ENCODE results near the gene PLA2G4A. TPM values are rescaled to one million over a fixed set of nuclear protein-coding genes. Genes with fewer than 3 reads are reported as not detected.

PLA2G4A gene
- total RNA-seq, 1 experiment from 2014 or later = 8.6 TPM

GRCh38 chr1:187013582-187014200 lies 184.9 kb downstream of the PLA2G4A start:
- DNase-seq (ENCODE audit: low read depth, low spot score) (no peak), ATAC-seq (no peak)
- H3K9me3 ChIP-seq (ENCODE audit: control insufficient read depth in 1 of 2, insufficient read depth in 1 of 2, low read depth in 1 of 2, low read length in 2 of 2) = no peaks in the 10 kb centered on the region
- H3K36me3 ChIP-seq (ENCODE audit: control insufficient read depth in 1 of 2, insufficient read depth in 2 of 2, low read length in 2 of 2) = no peaks in the 10 kb centered on the region
- ChIA-PET RAD21 (ENCODE audit: low non-redundant PET in 1 of 2, low total read pairs in 2 of 2, uncharacterized antibody in 2 of 2, unreplicated experiment in 2 of 2) (no interaction called here), POLR2A (no interaction called here), CTCF (no interaction called here)
- H3K4me1 ChIP-seq (ENCODE audit: control insufficient read depth in 1 of 2, insufficient read depth in 2 of 2, low read length in 2 of 2) = no peaks in the 10 kb centered on the region
- H3K79me2 ChIP-seq (ENCODE audit: insufficient read depth, low read length) = no peaks in the 10 kb centered on the region
- no TSS peak for BruUV-seq (replicated peaks)
- no peak overlapping the region for H3K27ac ChIP-seq (ENCODE audit: low read depth, low read length)
- intact Hi-C loops (cut with micrococcal nuclease) = no loop called here
- H3K9me2 ChIP-seq (ENCODE audit: insufficient read depth) = no peaks in the 10 kb centered on the region
- no peak overlapping the region for H3K9ac ChIP-seq (ENCODE audit: low read length)
- no peaks in the 10 kb centered on the region for H3K27me3 ChIP-seq (ENCODE audit: insufficient read depth, low read length)
- no peaks in the 10 kb centered on the region for H4K20me1 ChIP-seq (ENCODE audit: insufficient read depth)
- TF ChIP-seq SIN3A (IDR thresholded peaks at IDR 0.05; ENCODE audit: low read depth) = no peak
- TF ChIP-seq, protein P1, sequence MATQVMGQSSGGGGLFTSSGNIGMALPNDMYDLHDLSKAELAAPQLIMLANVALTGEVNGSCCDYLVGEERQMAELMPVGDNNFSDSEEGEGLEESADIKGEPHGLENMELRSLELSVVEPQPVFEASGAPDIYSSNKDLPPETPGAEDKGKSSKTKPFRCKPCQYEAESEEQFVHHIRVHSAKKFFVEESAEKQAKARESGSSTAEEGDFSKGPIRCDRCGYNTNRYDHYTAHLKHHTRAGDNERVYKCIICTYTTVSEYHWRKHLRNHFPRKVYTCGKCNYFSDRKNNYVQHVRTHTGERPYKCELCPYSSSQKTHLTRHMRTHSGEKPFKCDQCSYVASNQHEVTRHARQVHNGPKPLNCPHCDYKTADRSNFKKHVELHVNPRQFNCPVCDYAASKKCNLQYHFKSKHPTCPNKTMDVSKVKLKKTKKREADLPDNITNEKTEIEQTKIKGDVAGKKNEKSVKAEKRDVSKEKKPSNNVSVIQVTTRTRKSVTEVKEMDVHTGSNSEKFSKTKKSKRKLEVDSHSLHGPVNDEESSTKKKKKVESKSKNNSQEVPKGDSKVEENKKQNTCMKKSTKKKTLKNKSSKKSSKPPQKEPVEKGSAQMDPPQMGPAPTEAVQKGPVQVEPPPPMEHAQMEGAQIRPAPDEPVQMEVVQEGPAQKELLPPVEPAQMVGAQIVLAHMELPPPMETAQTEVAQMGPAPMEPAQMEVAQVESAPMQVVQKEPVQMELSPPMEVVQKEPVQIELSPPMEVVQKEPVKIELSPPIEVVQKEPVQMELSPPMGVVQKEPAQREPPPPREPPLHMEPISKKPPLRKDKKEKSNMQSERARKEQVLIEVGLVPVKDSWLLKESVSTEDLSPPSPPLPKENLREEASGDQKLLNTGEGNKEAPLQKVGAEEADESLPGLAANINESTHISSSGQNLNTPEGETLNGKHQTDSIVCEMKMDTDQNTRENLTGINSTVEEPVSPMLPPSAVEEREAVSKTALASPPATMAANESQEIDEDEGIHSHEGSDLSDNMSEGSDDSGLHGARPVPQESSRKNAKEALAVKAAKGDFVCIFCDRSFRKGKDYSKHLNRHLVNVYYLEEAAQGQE (IDR thresholded peaks at IDR 0.05; ENCODE audit: low read depth) = no peak
- TF ChIP-seq ZFX (IDR thresholded peaks at IDR 0.05) = no peak
- TF ChIP-seq JUND (IDR thresholded peaks at IDR 0.05) = no peak
- TF ChIP-seq SP1 (IDR thresholded peaks at IDR 0.05; ENCODE audit: low read depth) = no peak
- TF ChIP-seq POLR2AphosphoS5 (IDR thresholded peaks at IDR 0.05; ENCODE audit: low read depth, low read length) = no peak
- no peak for TF ChIP-seq POLR2A (IDR thresholded peaks at IDR 0.05; ENCODE audit: borderline replicate concordance, extremely low read depth, insufficient read depth, insufficient read length)
- TF ChIP-seq EZH2 (IDR thresholded peaks at IDR 0.05) = no peak
- TF ChIP-seq EZH2phosphoT487 (IDR thresholded peaks at IDR 0.05; ENCODE audit: borderline replicate concordance) = no peak
- TF ChIP-seq YY1 (IDR thresholded peaks at IDR 0.05; ENCODE audit: extremely low read depth, insufficient replicate concordance, low read depth, low read length) = no peak
- no peak for TF ChIP-seq ZBTB33 (IDR thresholded peaks at IDR 0.05; ENCODE audit: extremely low read depth, insufficient replicate concordance, low read length)
- no peak for TF ChIP-seq ZNF274 (IDR thresholded peaks at IDR 0.05; ENCODE audit: low read depth, low read length)
- TF ChIP-seq TCF7L2 (IDR thresholded peaks at IDR 0.05; ENCODE audit: borderline replicate concordance, extremely low read depth, insufficient read depth, insufficient read length) = no peak
- no peak for TF ChIP-seq CEBPB (IDR thresholded peaks at IDR 0.05; ENCODE audit: low read depth)
- no peak for TF ChIP-seq ATF3 (IDR thresholded peaks at IDR 0.05)
- no peak for TF ChIP-seq EGR1 (IDR thresholded peaks at IDR 0.05; ENCODE audit: low read depth)
- TF ChIP-seq ELF1 (IDR thresholded peaks at IDR 0.05; ENCODE audit: borderline replicate concordance, low read depth) = no peak
- no peak for TF ChIP-seq MAX (IDR thresholded peaks at IDR 0.05)
- TF ChIP-seq RAD21 (IDR thresholded peaks at IDR 0.05; ENCODE audit: low read depth) = no peak
- no peak overlapping the region for H2AFZ ChIP-seq (ENCODE audit: low read depth, low read length, poor library complexity, severe bottlenecking)
- H3K4me3 ChIP-seq (replicated peaks in 1 of 2; ENCODE audit: low read depth in 1 of 2, low read length in 2 of 2) = no peak overlapping the region
- no peak overlapping the region for H3K4me2 ChIP-seq (ENCODE audit: low read length)
